Measurements from ENCODE around the gene ERCC6L2.
A peak's percentile ranks its signal among the peaks of the same experiment; 100 is the strongest.

Gene ERCC6L2

GRCh38 chr9:95875305-95876137, at the start of gene ERCC6L2:
Gene ERCC6L2, plus strand, starts transcription at chr9:95875691. Its CDS starts 348 bp downstream, at chr9:95876039.
- peak; percentile 98 for DNase-seq

GRCh38 chr9:95826183-95826838, 49.2 kb upstream of the ERCC6L2 start:
- DNase-seq, result no peak

GRCh38 chr9:95830768-95831167, 44.7 kb upstream of the ERCC6L2 start:
- DNase-seq, result no peak

- DNase-seq, result no peak
These were observed 43.7 kb upstream of the ERCC6L2 start for GRCh38 chr9:95831810-95832209.

- no peak for DNase-seq
These were observed 41.8 kb upstream of the ERCC6L2 start for GRCh38 chr9:95833546-95834178.

GRCh38 chr9:95834281-95834907, 41.1 kb upstream of the ERCC6L2 start:
- peak; percentile 16 for DNase-seq

GRCh38 chr9:95835393-95835792, 40.1 kb upstream of the ERCC6L2 start:
- no peak for DNase-seq

- no peak for DNase-seq
These were observed 39.4 kb upstream of the ERCC6L2 start for GRCh38 chr9:95836072-95836471.

GRCh38 chr9:95839012-95839411, 36.5 kb upstream of the ERCC6L2 start:
- DNase-seq, result no peak

- DNase-seq, result no peak
These were observed 35.4 kb upstream of the ERCC6L2 start for GRCh38 chr9:95840074-95840473.

- DNase-seq, result no peak
These were observed 34.1 kb upstream of the ERCC6L2 start for GRCh38 chr9:95841377-95841776.

GRCh38 chr9:95845751-95846150, 29.7 kb upstream of the ERCC6L2 start:
- no peak for DNase-seq

GRCh38 chr9:95848764-95849163, 26.7 kb upstream of the ERCC6L2 start:
- DNase-seq, result no peak

- DNase-seq, result no peak
These were observed 23.1 kb upstream of the ERCC6L2 start for GRCh38 chr9:95852059-95853032.

GRCh38 chr9:95854386-95855020, 21.0 kb upstream of the ERCC6L2 start:
- DNase-seq, result no peak

GRCh38 chr9:95855961-95856360, 19.5 kb upstream of the ERCC6L2 start:
- no peak for DNase-seq

GRCh38 chr9:95857124-95857523, 18.4 kb upstream of the ERCC6L2 start:
- DNase-seq, result no peak

GRCh38 chr9:95857896-95858295, 17.6 kb upstream of the ERCC6L2 start:
- no peak for DNase-seq

GRCh38 chr9:95862343-95862742, 13.1 kb upstream of the ERCC6L2 start:
- DNase-seq, result no peak

GRCh38 chr9:95864852-95865580, 10.5 kb upstream of the ERCC6L2 start:
- no peak for DNase-seq

- DNase-seq, result no peak
These were observed 5.1 kb upstream of the ERCC6L2 start for GRCh38 chr9:95870352-95870751.

Data from hematopoietic multipotent progenitor cell treated with erythropoietin and hydrocortisone succinate and interleukin-3 and kit ligand, for 8 days (in vitro differentiated cells).